ENCODE results near the gene POLR2C. TPM values are rescaled to one million over a fixed set of nuclear protein-coding genes. Genes with fewer than 3 reads are reported as not detected.

Gene POLR2C
- total RNA-seq, 1 donor from 2014 or later = 52.1 TPM

DNA sequence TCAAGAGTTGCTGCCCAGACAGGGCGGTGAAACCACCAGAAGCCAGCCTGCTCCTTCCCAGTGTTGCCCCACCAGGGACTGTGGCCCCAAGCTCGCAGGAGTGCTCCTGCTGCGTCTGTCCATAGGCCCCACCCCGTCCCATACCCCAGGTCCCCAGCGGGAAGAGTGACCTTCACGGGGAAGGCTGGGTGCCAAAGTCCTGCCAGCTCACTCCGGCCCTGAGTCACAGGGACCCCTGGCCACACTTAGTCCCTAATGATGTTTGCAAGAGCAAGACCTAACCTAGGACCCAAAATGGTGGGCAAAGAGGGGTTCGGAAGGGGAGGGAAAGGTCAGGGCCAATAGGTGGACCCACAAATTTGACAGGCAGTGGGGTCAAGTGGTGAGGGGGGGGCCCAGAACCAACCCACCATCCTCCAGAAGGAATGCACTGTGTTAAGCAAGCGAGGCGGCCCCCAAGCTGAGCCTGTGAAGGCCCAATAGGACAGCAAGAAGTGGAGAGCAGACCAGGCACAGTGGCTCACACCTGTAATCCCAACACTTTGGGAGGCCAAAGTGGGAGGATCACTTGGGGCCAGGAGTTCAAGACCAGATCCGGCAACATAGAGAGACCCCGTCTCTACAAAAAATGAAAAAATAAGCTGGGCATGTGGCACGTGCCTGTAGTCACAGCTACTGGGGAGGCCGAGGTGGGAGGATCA lies 20.5 kb downstream of the POLR2C start:
- DNase-seq (ENCODE audit: low spot score) = no peak
- no peak for TF ChIP-seq CTCF (IDR thresholded peaks at IDR 0.05; ENCODE audit: unreplicated experiment)
- Mint-ChIP-seq H3K4me3 (ENCODE audit: unreplicated experiment) (peak overlapping the region; percentile 47), H3K27ac (ENCODE audit: unreplicated experiment) (no peak overlapping the region), H3K9me3 (ENCODE audit: unreplicated experiment) (no peaks in the 10 kb centered on the region), H3K4me1 (ENCODE audit: unreplicated experiment) (peaks cover 32% of the 10 kb centered on the region), H3K36me3 (ENCODE audit: low read depth, unreplicated experiment) (peaks cover 5% of the 10 kb centered on the region), H3K27me3 (ENCODE audit: unreplicated experiment) (peaks cover 15% of the 10 kb centered on the region)

GRCh38 chr16:57483725-57484514 lies 21.4 kb downstream of the POLR2C start:
- peaks cover 23% of the 10 kb centered on the region for H3K4me1 Mint-ChIP-seq (ENCODE audit: unreplicated experiment)
- H3K9me3 Mint-ChIP-seq (ENCODE audit: unreplicated experiment) = no peaks in the 10 kb centered on the region
- peaks cover 12% of the 10 kb centered on the region for H3K27me3 Mint-ChIP-seq (ENCODE audit: unreplicated experiment)
- no peak for DNase-seq (ENCODE audit: low spot score)
- no peak for TF ChIP-seq CTCF (IDR thresholded peaks at IDR 0.05; ENCODE audit: unreplicated experiment)
- no peaks in the 10 kb centered on the region for H3K36me3 Mint-ChIP-seq (ENCODE audit: low read depth, unreplicated experiment)
- no peak overlapping the region for H3K4me3 Mint-ChIP-seq (ENCODE audit: unreplicated experiment)
- H3K27ac Mint-ChIP-seq (ENCODE audit: unreplicated experiment) = no peak overlapping the region

DNA sequence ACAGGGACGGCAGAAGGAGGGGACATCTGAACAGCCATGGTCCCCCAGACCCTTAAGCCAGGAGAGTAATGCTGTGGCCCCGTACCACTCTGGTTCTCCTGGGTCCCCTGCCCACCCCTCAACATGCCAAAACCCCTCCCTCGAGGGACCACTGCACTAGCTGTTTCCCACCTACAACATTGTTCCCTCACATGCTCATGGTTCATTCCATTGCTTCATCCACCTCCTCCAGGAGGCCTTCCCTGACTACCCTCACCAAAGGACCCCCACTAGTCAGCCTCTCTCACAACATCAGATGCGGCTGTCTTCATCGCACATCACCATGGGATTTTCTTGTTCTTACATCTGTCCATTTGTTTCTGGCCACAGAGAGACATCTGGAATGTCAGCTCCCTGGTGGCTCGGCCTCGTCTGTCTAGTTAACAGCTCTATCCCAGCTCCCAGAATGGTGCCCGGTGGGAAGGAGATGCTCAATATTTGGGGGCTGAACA lies 22.1 kb downstream of the POLR2C start:
- DNase-seq (ENCODE audit: low spot score) = no peak
- peak overlapping the region; percentile 0 for H3K27ac Mint-ChIP-seq (ENCODE audit: unreplicated experiment)
- peaks cover 12% of the 10 kb centered on the region for H3K27me3 Mint-ChIP-seq (ENCODE audit: unreplicated experiment)
- no peaks in the 10 kb centered on the region for H3K9me3 Mint-ChIP-seq (ENCODE audit: unreplicated experiment)
- no peak for TF ChIP-seq CTCF (IDR thresholded peaks at IDR 0.05; ENCODE audit: unreplicated experiment)
- H3K4me1 Mint-ChIP-seq (ENCODE audit: unreplicated experiment) = peaks cover 20% of the 10 kb centered on the region
- H3K4me3 Mint-ChIP-seq (ENCODE audit: unreplicated experiment) = no peak overlapping the region
- no peaks in the 10 kb centered on the region for H3K36me3 Mint-ChIP-seq (ENCODE audit: low read depth, unreplicated experiment)

DNA sequence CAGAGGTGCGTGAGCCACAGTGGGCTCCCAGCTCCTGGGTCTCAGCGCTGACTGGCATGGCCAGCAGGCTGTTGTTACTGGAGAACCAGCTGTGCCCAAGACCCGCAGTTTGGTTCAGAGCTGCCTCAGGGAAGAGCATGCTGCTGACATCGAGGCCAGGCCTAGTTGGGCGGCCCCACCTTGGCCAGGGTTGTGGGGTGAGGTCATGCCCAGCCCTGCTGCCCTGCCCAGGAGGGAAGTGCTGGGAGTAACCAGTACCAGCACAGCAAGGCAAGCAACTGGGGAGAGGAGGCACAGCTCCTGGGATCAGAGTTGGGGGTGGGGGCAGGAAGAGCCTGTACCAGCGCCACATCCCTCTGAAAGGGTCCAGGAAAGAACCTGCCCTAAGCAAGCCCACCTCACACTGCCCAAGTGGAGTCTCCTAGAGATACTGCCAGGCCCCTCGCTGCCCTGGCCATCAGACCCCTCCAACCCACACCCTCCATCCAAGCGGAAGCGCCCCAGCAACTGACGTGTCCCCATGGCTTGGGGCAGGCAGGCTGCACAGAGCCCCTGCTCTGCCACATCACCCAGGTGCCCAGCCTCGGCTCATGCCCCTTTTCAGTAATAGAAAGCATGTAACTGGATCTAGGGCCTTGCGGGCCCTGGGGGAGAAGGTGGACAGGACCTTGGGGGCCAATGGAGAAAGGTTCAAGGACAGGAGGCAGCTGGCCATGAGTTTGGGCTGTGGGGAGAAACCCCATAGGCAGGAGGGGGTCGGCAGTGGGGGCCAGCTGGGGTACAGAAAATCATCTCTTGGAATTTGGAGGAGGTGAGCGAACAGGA lies 22.8 kb downstream of the POLR2C start:
- H3K27ac Mint-ChIP-seq (ENCODE audit: unreplicated experiment) = peak overlapping the region; percentile 5
- no peak for TF ChIP-seq CTCF (IDR thresholded peaks at IDR 0.05; ENCODE audit: unreplicated experiment)
- no peaks in the 10 kb centered on the region for H3K36me3 Mint-ChIP-seq (ENCODE audit: low read depth, unreplicated experiment)
- peak overlapping the region; percentile 94 for H3K4me3 Mint-ChIP-seq (ENCODE audit: unreplicated experiment)
- H3K27me3 Mint-ChIP-seq (ENCODE audit: unreplicated experiment) = peaks cover 12% of the 10 kb centered on the region
- H3K9me3 Mint-ChIP-seq (ENCODE audit: unreplicated experiment) = no peaks in the 10 kb centered on the region
- no peak for DNase-seq (ENCODE audit: low spot score)
- H3K4me1 Mint-ChIP-seq (ENCODE audit: unreplicated experiment) = peaks cover 19% of the 10 kb centered on the region
